ENCODE results near the gene SHISAL1. TPM values are rescaled to one million over a fixed set of nuclear protein-coding genes. Genes with fewer than 3 reads are reported as not detected.

Gene SHISAL1
- 0.63 and 0.84 TPM in 2 replicates for total RNA-seq

DNA sequence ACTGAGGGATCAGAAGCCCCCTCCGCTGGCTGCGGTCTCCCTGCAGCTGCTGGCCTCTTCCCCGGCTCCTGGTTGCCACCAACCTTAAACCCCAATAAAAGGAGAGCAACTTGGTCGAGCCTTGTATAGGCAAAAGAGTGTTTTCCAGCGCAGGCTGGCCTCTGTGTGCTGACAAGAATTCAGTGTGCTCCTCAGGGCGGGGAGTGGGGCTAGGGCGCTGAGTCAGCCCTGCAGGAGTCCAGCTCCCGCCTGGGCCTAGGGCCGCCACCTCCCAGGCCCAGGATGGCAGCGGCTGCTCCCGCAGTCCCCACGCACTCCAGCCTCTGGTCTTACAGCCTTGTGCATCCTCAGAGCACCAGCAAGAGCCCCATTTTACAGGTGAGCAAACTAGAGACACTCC is at the start of gene SHISAL1:
Gene SHISAL1 (minus strand): TSS at position 186 of the 400 bp plus-strand sequence. CDS start 12,006 bp downstream, outside the sequence.

Other genes starting within 250 kb of the SHISAL1 start
- gene PARVG, start 132.0 kb downstream of the SHISAL1 start, total RNA-seq, result not detected in 2 replicates
- 9.1 and 9.7 TPM in 2 replicates for gene RTL6, start 185.3 kb upstream of the SHISAL1 start, total RNA-seq

Measured in airway epithelial cell (primary cell).